Measurements from ENCODE around the gene UGT1A9.

DNA sequence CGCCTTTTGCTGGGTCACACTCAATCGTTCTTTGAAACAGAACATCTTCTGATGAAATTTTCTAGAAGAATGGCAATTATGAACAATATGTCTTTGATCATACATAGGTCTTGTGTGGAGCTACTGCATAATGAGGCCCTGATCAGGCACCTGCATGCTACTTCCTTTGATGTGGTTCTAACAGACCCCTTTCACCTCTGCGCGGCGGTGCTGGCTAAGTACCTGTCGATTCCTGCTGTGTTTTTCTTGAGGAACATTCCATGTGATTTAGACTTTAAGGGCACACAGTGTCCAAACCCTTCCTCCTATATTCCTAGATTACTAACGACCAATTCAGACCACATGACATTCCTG lies 41.5 kb downstream of the UGT1A9 start:
- no peak for TF ChIP-seq POLR2A (IDR thresholded peaks at IDR 0.05; ENCODE audit: low read length)
- no peak for TF ChIP-seq GATA1 (IDR thresholded peaks at IDR 0.05; ENCODE audit: low read depth, low read length)
